K562 (cell line): ENCODE data around the gene ARMC12. TPM values are rescaled to one million over a fixed set of nuclear protein-coding genes. Genes with fewer than 3 reads are reported as not detected.
A peak's percentile ranks its signal among the peaks of the same experiment; 100 is the strongest.

Source experiments
- CEBPG ChIP-seq, 3 experiments: fragments of 200-800 bp in 1 of 3; sonication (Bioruptor generic) in 1 of 3; sonication (generic) in 1 of 3; formaldehyde crosslinking in 1 of 3; IDR thresholded peaks in 2 of 3; conservative IDR thresholded peaks in 1 of 3; 2 replicates each; pipeline versions ENCODE4 v1.6.1 to v1.8.0; 2016 to 2022; ENCODE audit warnings: missing compliant biosample characterization in 2 of 3, missing genetic modification characterization in 2 of 3, mild to moderate bottlenecking in 1 of 3, missing genetic modification reagents in 1 of 3
- DACH1 ChIP-seq: fragments of 450-650 bp; IDR thresholded peaks from 2 replicates; pipeline ENCODE4 v1.6.1; 2018; ENCODE audit not compliant: partially characterized antibody
- E4F1 ChIP-seq: fragments of 250-450 bp; sonication (Bioruptor Pico); IDR thresholded peaks from 2 replicates; pipeline ENCODE4 v1.5.0; 2021; ENCODE audit warnings: mild to moderate bottlenecking, borderline replicate concordance
- ELF1 ChIP-seq: fragments of 200-800 bp; sonication (Bioruptor generic); IDR thresholded peaks from 2 replicates; pipeline ENCODE4 v1.6.1; 2016; ENCODE audit warnings: missing genetic modification characterization, missing compliant biosample characterization
- ESRRB ChIP-seq: fragments of 250-450 bp; sonication (Bioruptor Pico); IDR thresholded peaks from 2 replicates; pipeline ENCODE4 v1.5.0; 2020; ENCODE audit warnings: mild to moderate bottlenecking, moderate library complexity, borderline replicate concordance
- FUS ChIP-seq: fragments of 200-400 bp; formaldehyde crosslinking; optimal IDR thresholded peaks from 2 replicates; pipeline ENCODE3; 2017; ENCODE audit warnings: low read depth, low read length
- KLF1 ChIP-seq: fragments of 450-650 bp; IDR thresholded peaks from 2 replicates; pipeline ENCODE4 v1.6.1; 2016; ENCODE audit warnings: missing genetic modification characterization, missing compliant biosample characterization
- SMARCA4 ChIP-seq: fragments of 450-650 bp; IDR thresholded peaks from 2 replicates; pipeline ENCODE4 v1.6.1; 2016
- SNAPC5 ChIP-seq: fragments of 250-450 bp; sonication (Bioruptor Pico); IDR thresholded peaks from 2 replicates; pipeline ENCODE4 v1.8.0; 2021; ENCODE audit warnings: moderate library complexity, mild to moderate bottlenecking, inconsistent platforms
- SUPT5H ChIP-seq: fragments of 450-650 bp; IDR thresholded peaks from 2 replicates; pipeline ENCODE4 v1.6.1; 2016
- TBP ChIP-seq: optimal IDR thresholded peaks from 2 replicates; pipeline ENCODE3; 2011; ENCODE audit warnings: low read depth, low read length, improper control_type of control experiment
- TFAM ChIP-seq: fragments of 250-450 bp; sonication (Bioruptor Pico); conservative IDR thresholded peaks from 2 replicates; pipeline ENCODE4 v1.5.0; 2021; ENCODE audit warnings: mild to moderate bottlenecking, moderate library complexity
- YY1 ChIP-seq, 3 experiments: IDR thresholded peaks; 2 replicates each; pipeline ENCODE4 v1.6.1; 2011; ENCODE audit warnings: low read length in 2 of 3, mild to moderate bottlenecking in 2 of 3, moderate library complexity in 2 of 3, borderline replicate concordance in 1 of 3, control low read depth in 1 of 3, low read depth in 1 of 3; ENCODE audit not compliant: insufficient read depth in 3 of 3, insufficient replicate concordance in 2 of 3, control insufficient read depth in 1 of 3, insufficient read length in 1 of 3; ENCODE audit errors: extremely low read depth in 1 of 3
- ZBTB1 ChIP-seq: sonication (generic); formaldehyde crosslinking; IDR thresholded peaks from 2 replicates; pipeline ENCODE4 v1.8.1; 2023; ENCODE audit warnings: missing genetic modification reagents, low read depth, mild to moderate bottlenecking, borderline replicate concordance
- ZBTB7A ChIP-seq: IDR thresholded peaks from 2 replicates; pipeline ENCODE4 v1.6.1; 2011; ENCODE audit warnings: low read depth, mild to moderate bottlenecking, low read length, moderate library complexity, borderline replicate concordance; ENCODE audit not compliant: control insufficient read depth
- ZC3H4 ChIP-seq: sonication (generic); formaldehyde crosslinking; IDR thresholded peaks from 2 replicates; pipeline ENCODE4 v1.9.0; 2021; ENCODE audit warnings: missing genetic modification reagents, borderline replicate concordance
- ZFP91 ChIP-seq: sonication (generic); formaldehyde crosslinking; IDR thresholded peaks from 2 replicates; pipeline ENCODE4 v1.8.0; 2022; ENCODE audit warnings: mild to moderate bottlenecking, missing genetic modification reagents
- ZHX1 ChIP-seq: fragments of 150-350 bp; conservative IDR thresholded peaks from 2 replicates; pipeline ENCODE4 v1.6.1; 2014; ENCODE audit warnings: low read length
- ZNF583 ChIP-seq: fragments of 250-450 bp; sonication (Bioruptor Pico); IDR thresholded peaks from 2 replicates; pipeline ENCODE4 v1.4.0; 2020
- ZNF707 ChIP-seq: fragments of 250-450 bp; sonication (Bioruptor Pico); conservative IDR thresholded peaks from 2 replicates; pipeline ENCODE4 v1.8.0; 2022; ENCODE audit warnings: inconsistent platforms, mild to moderate bottlenecking, moderate library complexity
- polyA plus RNA-seq, 8 experiments: library from polyadenylated mRNA; depleted of rRNA in 4 of 8; stranded (reverse) in 5 of 8; unstranded in 3 of 8; fragments of >200 nt; fragmentation: Nextera tagmentation in 2 of 8; fragmentation: Illumina TruSeq in 1 of 8; extraction: Ambion mirVana in 2 of 8; extraction: Trizol in 1 of 8; gene quantifications; 2 replicates each; pipeline versions ENCODE4 v1.2.1 to v1.2.3, GENCODE V29; 2011 to 2014; ENCODE audit warnings: inconsistent platforms in 1 of 8, missing spikeins in 1 of 8
- total RNA-seq, 7 experiments: library from RNA; depleted of rRNA in 6 of 7; stranded (reverse); fragments of >200 nt in 6 of 7; fragmentation: Illumina TruSeq in 2 of 7; extraction: Trizol in 2 of 7; gene quantifications; 2 replicates each; pipeline versions ENCODE4 v1.2.1 to v1.2.3, GENCODE V29; 2011 to 2021; ENCODE audit warnings: low replicate concordance in 1 of 7

Gene ARMC12
- total and polyA plus RNA-seq, 9 of the 15 experiments (the other 6 are each of a cell fraction or from before 2014, with no cell fraction given) = 0.09 to 0.58 (median 0.31) TPM; not detected in 3

GRCh38 chr6:35688605-35689322, 48.1 kb upstream of the ARMC12 start, which contains the start of gene FKBP5 (continued):
- no peak for TF ChIP-seq ESRRB (CRISPR knock-in tag)
- no peak for TF ChIP-seq E4F1 (CRISPR knock-in tag)
- TF ChIP-seq ZHX1 = no peak
- TF ChIP-seq ELF1 (tag) = no peak
- 0 out of 2 replicates have a peak, but pooled peaks have one; percentile 57 for TF ChIP-seq SUPT5H
- TF ChIP-seq ZNF707 (CRISPR knock-in tag) = no peak
- TF ChIP-seq CEBPG (CRISPR knock-in tag; IDR thresholded peaks at IDR 0.05) = no peak
- no peak for TF ChIP-seq CEBPG (tag; conservative IDR thresholded peaks at IDR 0.05 in 1 of 2, IDR thresholded peaks at IDR 0.05 in 1 of 2)
- peak; percentile 54 for TF ChIP-seq SMARCA4
- no peak for TF ChIP-seq DACH1
- no peak for TF ChIP-seq ZFP91
- TF ChIP-seq FUS = peak; percentile 26
- no peak for TF ChIP-seq ZC3H4
- no peak for TF ChIP-seq SNAPC5 (CRISPR knock-in tag)
- TF ChIP-seq ZBTB7A = peak; percentile 6
- no peak for TF ChIP-seq TFAM (CRISPR knock-in tag)
- peak; percentile 23; the same call in 1 of the 2 replicates for TF ChIP-seq KLF1
- TF ChIP-seq TBP = peak; percentile 93
- peak; percentile 64; the same call in 1 of the 2 replicates for TF ChIP-seq ZNF583 (CRISPR knock-in tag)
- peak; percentile 3 to 83 (median 77) for TF ChIP-seq YY1 (IDR thresholded peaks at IDR 0.05; ENCODE audit: borderline replicate concordance in 1 of 3, control insufficient read depth in 1 of 3, extremely low read depth in 1 of 3, insufficient read depth in 3 of 3, insufficient read length in 1 of 3, insufficient replicate concordance in 2 of 3, low read depth in 1 of 3, low read length in 2 of 3)
- no peak for TF ChIP-seq ZBTB1
